Fibroblast of lung (primary cell): ENCODE results near the gene AACS.
"Not testable (repeated sequence)": the region's sequence is repeated elsewhere in the genome, so short reads cannot be mapped to it uniquely, and the experiment has no call there.

ENCODE experiments used
- CTCF ChIP-seq, 2 donors: IDR thresholded peaks in 1 of 2; conservative IDR thresholded peaks in 1 of 2; 1 replicate in 1 of 2; 2 replicates in 1 of 2; pipeline ENCODE4 v1.5.1; 2011 to 2012; ENCODE audit warnings: low read length in 2 of 2, control low read depth in 1 of 2, inconsistent platforms in 1 of 2, low read depth in 1 of 2, mild to moderate bottlenecking in 1 of 2
- EZH2 ChIP-seq: IDR thresholded peaks from 2 replicates; pipeline ENCODE4 v1.5.1; 2012; ENCODE audit warnings: low read length, control low read depth, mild to moderate bottlenecking; ENCODE audit errors: missing control alignments

GRCh38 chr12:125141210-125141573 lies 76.0 kb downstream of the AACS start:
- not testable (repeated sequence) for TF ChIP-seq CTCF (conservative IDR thresholded peaks at IDR 0.05 in 1 of 2, IDR thresholded peaks at IDR 0.05 in 1 of 2; ENCODE audit: low read depth in 1 of 2, low read length in 2 of 2); EZH2
